Measurements from ENCODE around the gene IQCM.

IQCM gene

DNA sequence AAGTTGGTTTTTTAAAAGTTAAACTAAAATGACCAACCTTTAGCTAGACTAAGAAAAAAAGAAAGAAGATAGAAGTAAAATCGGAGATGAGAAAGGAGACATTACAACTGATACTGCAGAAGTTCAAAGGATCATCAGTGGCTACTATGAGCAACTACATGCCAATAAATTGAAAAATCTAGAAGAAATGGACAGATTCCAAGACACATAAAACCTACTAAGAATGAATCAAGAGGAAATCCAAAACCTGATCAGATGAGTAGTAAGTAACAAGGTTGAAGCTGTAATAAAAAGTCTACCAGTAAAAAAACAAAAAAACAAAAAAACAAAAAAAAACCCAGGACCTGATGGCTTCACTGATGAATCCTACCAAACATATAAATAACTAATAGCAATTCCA, 16.1 kb downstream of the IQCM start:
- no peaks in the 10 kb centered on the region for H3K9me3 ChIP-seq (ENCODE audit: low read length)
- no peaks in the 10 kb centered on the region for H3K36me3 ChIP-seq (ENCODE audit: insufficient read depth, low read length)
- no peaks in the 10 kb centered on the region for H3K27me3 ChIP-seq (ENCODE audit: control insufficient read depth in 1 of 2, insufficient read depth in 2 of 2, low read length in 2 of 2)
- H3K9ac ChIP-seq (ENCODE audit: low read length), result no peak overlapping the region
- no peak overlapping the region for H3K4me3 ChIP-seq (ENCODE audit: low read depth in 1 of 2, low read length in 2 of 2)
- no peaks in the 10 kb centered on the region for H3K4me1 ChIP-seq (ENCODE audit: insufficient read depth, low read length)
- H3K27ac ChIP-seq (ENCODE audit: low read depth, low read length), result no peak overlapping the region

DNA sequence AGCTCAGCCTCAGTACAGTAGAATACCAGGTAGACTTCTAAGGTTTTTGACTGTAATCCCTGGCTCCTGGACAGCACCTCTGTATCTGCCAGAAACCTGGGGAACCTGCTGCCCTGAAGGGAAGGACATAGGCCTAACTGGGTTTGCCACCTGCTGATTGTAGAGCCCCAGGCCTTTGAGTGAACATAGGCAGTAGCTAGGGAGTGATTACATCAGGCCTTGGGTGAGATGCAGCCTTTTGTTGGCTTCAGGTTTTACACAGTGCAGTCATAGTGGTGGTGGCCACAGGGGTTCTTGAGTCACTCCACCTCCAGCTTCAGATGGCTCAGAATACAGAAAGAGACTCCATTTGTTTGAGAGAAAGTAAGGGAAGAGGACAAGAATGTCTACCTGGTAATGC, 19.3 kb downstream of the IQCM start:
- Histone ChIP-seq H3K36me3 (ENCODE audit: insufficient read depth, low read length) (no peaks in the 10 kb centered on the region), H3K9ac (ENCODE audit: low read length) (no peak overlapping the region), H3K4me3 (ENCODE audit: low read depth in 1 of 2, low read length in 2 of 2) (no peak overlapping the region), H3K27ac (ENCODE audit: low read depth, low read length) (no peak overlapping the region), H3K9me3 (ENCODE audit: low read length) (no peaks in the 10 kb centered on the region), H3K4me1 (ENCODE audit: insufficient read depth, low read length) (no peaks in the 10 kb centered on the region), H3K27me3 (ENCODE audit: control insufficient read depth in 1 of 2, insufficient read depth in 2 of 2, low read length in 2 of 2) (no peaks in the 10 kb centered on the region)

DNA sequence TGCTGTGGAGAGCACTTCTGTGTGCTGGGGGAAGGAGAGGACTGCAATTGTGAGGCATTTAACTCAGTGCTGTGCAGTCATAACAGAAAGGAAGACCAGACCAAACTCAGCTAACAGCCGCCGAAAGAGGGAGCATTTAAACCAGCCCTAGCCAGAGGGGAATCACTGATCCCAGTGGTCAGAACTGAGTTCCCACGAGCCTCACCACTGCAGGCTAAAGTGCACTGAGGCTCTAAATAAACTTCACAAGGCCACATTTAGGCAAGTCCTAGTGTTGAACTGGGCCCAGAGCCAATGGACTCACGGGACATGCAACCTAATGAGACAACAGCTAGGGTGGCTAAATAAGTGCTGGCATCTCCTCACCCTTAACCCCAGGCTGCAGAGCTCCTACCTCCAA, 20.4 kb downstream of the IQCM start:
- Histone ChIP-seq H3K27me3 (ENCODE audit: control insufficient read depth in 1 of 2, insufficient read depth in 2 of 2, low read length in 2 of 2) (no peaks in the 10 kb centered on the region), H3K27ac (ENCODE audit: low read depth, low read length) (no peak overlapping the region), H3K4me1 (ENCODE audit: insufficient read depth, low read length) (no peaks in the 10 kb centered on the region), H3K9me3 (ENCODE audit: low read length) (no peaks in the 10 kb centered on the region), H3K9ac (ENCODE audit: low read length) (no peak overlapping the region), H3K36me3 (ENCODE audit: insufficient read depth, low read length) (no peaks in the 10 kb centered on the region), H3K4me3 (ENCODE audit: low read depth in 1 of 2, low read length in 2 of 2) (no peak overlapping the region)

DNA sequence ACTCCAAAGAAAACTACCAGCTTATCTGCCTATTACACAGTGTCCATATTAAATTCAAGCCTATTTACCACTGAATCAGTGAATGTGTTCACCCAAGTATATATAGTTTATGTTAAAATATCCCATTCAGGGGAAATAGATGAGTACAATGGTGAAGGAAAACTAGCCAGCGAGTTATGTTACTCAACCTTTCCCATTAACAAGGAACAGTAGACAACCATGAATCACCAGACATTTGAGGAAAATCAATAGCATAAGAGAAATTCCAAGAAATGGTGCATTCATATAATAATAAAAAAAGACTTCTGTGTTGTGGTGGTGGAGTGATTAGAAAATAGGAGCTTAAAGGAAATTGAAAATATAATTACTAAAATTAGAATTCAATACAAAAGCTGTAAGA, 21.3 kb downstream of the IQCM start:
- Histone ChIP-seq H3K27ac (ENCODE audit: low read depth, low read length) (no peak overlapping the region), H3K9me3 (ENCODE audit: low read length) (no peaks in the 10 kb centered on the region), H3K27me3 (ENCODE audit: control insufficient read depth in 1 of 2, insufficient read depth in 2 of 2, low read length in 2 of 2) (no peaks in the 10 kb centered on the region), H3K4me3 (ENCODE audit: low read depth in 1 of 2, low read length in 2 of 2) (no peak overlapping the region), H3K9ac (ENCODE audit: low read length) (no peak overlapping the region), H3K4me1 (ENCODE audit: insufficient read depth, low read length) (no peaks in the 10 kb centered on the region), H3K36me3 (ENCODE audit: insufficient read depth, low read length) (no peaks in the 10 kb centered on the region)

DNA sequence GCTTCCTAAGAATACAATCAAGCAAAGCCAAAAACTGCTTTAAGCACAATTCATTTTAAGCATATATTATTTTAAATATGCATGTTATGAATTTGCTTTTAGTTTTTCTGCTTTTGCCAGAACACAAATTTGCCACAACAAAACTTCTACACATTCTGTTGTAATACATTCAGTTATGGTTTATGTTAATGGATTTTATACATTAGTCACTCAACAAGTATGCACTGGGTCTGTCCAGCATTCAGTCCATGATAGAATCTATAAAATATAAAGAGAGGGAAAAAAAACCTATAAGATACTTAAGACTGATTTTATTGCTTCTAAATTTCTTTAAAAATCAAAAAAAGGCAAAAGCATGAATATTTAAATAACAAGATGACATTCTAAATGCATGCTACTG, 22.2 kb downstream of the IQCM start:
- H3K4me3 ChIP-seq (ENCODE audit: low read depth in 1 of 2, low read length in 2 of 2), result no peak overlapping the region
- H3K4me1 ChIP-seq (ENCODE audit: insufficient read depth, low read length), result no peaks in the 10 kb centered on the region
- no peaks in the 10 kb centered on the region for H3K27me3 ChIP-seq (ENCODE audit: control insufficient read depth in 1 of 2, insufficient read depth in 2 of 2, low read length in 2 of 2)
- H3K27ac ChIP-seq (ENCODE audit: low read depth, low read length), result no peak overlapping the region
- no peaks in the 10 kb centered on the region for H3K36me3 ChIP-seq (ENCODE audit: insufficient read depth, low read length)
- no peaks in the 10 kb centered on the region for H3K9me3 ChIP-seq (ENCODE audit: low read length)
- no peak overlapping the region for H3K9ac ChIP-seq (ENCODE audit: low read length)

DNA sequence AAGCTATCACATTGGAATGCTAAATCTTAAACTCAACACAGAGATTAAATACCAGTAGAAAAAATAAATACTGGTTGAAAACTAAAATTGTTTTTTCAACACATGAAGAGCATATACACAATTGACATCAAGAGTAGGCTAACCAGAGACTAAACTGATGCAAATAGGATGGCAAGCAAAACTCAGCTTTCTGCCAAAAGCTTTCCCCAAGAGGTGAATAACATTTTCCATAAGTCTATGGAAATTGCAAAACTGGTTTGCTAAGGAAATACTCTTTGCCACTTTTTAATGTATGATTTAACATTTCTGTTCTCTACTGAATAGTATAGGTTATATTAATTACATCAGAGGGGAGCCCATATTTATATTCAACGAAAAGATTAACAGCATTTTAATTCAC, 23.8 kb downstream of the IQCM start:
- Histone ChIP-seq H3K4me1 (ENCODE audit: insufficient read depth, low read length) (no peaks in the 10 kb centered on the region), H3K36me3 (ENCODE audit: insufficient read depth, low read length) (no peaks in the 10 kb centered on the region), H3K9ac (ENCODE audit: low read length) (no peak overlapping the region), H3K9me3 (ENCODE audit: low read length) (no peaks in the 10 kb centered on the region), H3K27me3 (ENCODE audit: control insufficient read depth in 1 of 2, insufficient read depth in 2 of 2, low read length in 2 of 2) (no peaks in the 10 kb centered on the region), H3K27ac (ENCODE audit: low read depth, low read length) (no peak overlapping the region), H3K4me3 (ENCODE audit: low read depth in 1 of 2, low read length in 2 of 2) (no peak overlapping the region)

DNA sequence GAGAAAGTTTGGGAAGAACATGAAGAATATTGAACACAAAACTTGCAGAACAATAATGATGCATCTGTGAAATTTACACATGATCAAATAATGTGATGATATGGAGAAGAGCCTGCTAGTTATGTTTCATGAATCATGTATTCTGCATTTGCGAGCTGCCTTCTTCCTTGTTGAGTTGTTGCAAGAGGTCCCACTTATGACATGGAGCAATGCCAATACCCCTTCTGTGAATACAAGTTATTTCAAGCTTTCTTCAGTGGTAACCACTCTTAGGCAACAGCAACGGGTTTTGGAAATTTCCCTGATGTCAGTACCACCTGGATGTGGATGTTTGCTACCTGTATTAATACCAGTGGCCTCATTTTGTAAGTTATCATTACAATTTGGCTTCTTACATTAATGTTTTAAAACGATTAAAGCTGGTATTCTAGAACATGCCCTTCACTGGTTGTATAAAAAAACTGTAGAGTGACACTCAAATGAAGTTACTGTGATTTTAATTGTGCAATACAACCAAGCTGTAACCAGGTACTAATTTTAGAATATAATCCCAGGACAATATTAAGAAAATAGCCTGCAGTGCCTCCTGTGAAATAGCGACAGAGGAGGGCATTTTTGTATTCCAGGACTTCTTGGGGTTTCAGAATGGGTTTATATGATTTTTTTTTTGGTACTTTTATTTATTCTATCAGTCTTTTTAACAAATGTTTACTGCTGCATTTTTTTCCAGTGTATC, 25.3 kb downstream of the IQCM start:
- Histone ChIP-seq H3K9me3 (ENCODE audit: low read length) (no peaks in the 10 kb centered on the region), H3K4me1 (ENCODE audit: insufficient read depth, low read length) (no peaks in the 10 kb centered on the region), H3K27ac (ENCODE audit: low read depth, low read length) (no peak overlapping the region), H3K4me3 (ENCODE audit: low read depth in 1 of 2, low read length in 2 of 2) (no peak overlapping the region), H3K36me3 (ENCODE audit: insufficient read depth, low read length) (no peaks in the 10 kb centered on the region), H3K27me3 (ENCODE audit: control insufficient read depth in 1 of 2, insufficient read depth in 2 of 2, low read length in 2 of 2) (no peaks in the 10 kb centered on the region), H3K9ac (ENCODE audit: low read length) (no peak overlapping the region)

DNA sequence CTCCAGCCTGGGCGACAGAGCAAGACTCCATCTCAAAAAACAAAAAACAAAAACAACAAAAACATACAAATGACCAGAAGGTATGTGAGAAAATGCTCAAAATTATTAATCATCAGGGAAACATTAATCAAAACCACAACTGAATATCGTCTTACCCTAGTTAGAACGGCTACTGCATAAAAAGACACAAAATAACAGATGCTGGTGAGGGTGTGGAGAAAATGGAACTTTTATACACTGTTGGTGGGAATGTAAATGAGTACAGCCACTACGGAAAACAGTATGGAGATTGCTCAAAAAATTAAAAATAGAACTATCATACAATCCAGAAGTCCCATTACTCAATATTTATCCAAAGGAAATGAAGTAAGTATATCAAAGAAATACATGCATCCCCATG, 27.3 kb downstream of the IQCM start:
- H3K36me3 ChIP-seq (ENCODE audit: insufficient read depth, low read length), result no peaks in the 10 kb centered on the region
- no peak overlapping the region for H3K4me3 ChIP-seq (ENCODE audit: low read depth in 1 of 2, low read length in 2 of 2)
- no peaks in the 10 kb centered on the region for H3K4me1 ChIP-seq (ENCODE audit: insufficient read depth, low read length)
- H3K9me3 ChIP-seq (ENCODE audit: low read length), result no peaks in the 10 kb centered on the region
- no peak overlapping the region for H3K27ac ChIP-seq (ENCODE audit: low read depth, low read length)
- no peak overlapping the region for H3K9ac ChIP-seq (ENCODE audit: low read length)
- H3K27me3 ChIP-seq (ENCODE audit: control insufficient read depth in 1 of 2, insufficient read depth in 2 of 2, low read length in 2 of 2), result no peaks in the 10 kb centered on the region

DNA sequence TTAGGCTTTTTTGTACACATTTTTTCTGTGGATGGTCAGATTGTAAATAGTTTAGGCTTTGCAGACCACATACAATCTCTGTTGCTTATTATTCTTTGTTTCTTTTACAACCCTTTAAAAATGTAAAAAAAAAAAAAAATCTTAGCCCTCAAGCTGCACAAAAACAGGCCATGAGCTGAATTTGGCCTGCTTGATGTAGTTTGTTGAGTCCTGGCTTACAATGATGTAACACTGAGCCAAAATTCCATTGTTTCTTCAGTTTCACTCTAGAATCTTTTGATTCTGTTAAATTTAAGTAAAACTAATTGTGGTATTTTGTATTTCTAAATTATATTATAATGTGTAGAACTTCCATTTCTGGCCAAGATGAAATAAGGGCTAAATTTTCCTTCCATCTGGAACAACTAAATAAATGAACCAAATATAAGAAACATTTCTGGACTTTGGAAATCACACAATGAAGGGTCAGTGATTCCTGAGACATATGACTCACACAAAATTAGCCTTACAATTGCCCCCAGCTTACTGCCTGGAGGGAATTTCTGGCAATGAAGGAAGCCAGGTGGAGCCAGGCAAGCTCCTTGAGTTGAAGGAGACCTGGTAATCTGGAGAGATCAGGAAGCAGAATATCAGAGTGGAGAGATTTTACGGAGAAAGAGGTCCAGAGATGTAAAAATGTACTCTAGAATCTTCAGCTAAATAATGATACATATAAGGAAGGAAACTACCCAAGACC, 29.8 kb downstream of the IQCM start:
- Histone ChIP-seq H3K36me3 (ENCODE audit: insufficient read depth, low read length) (no peaks in the 10 kb centered on the region), H3K9ac (ENCODE audit: low read length) (no peak overlapping the region), H3K27ac (ENCODE audit: low read depth, low read length) (no peak overlapping the region), H3K4me3 (ENCODE audit: low read depth in 1 of 2, low read length in 2 of 2) (no peak overlapping the region), H3K4me1 (ENCODE audit: insufficient read depth, low read length) (no peaks in the 10 kb centered on the region), H3K27me3 (ENCODE audit: control insufficient read depth in 1 of 2, insufficient read depth in 2 of 2, low read length in 2 of 2) (no peaks in the 10 kb centered on the region), H3K9me3 (ENCODE audit: low read length) (no peaks in the 10 kb centered on the region)

DNA sequence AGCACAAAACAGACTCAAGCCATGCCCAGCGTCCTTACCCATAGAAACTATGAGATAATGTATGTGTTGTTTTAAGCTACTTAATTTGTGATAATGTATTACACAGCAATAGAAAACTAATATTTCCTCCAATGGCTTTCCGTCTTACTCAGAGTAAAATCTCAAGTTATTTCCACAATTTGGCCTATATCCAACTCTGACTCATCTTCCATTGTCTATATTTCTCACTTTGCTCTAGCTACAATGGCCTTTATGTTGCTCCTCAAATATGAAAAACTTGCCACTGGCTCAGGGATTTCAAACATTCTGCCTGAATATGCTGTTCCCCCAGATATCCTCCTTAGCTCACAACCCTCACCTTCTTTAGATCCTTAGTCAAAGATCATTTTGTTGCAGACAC, 31.6 kb downstream of the IQCM start:
- Histone ChIP-seq H3K27ac (ENCODE audit: low read depth, low read length) (no peak overlapping the region), H3K9ac (ENCODE audit: low read length) (no peak overlapping the region), H3K27me3 (ENCODE audit: control insufficient read depth in 1 of 2, insufficient read depth in 2 of 2, low read length in 2 of 2) (no peaks in the 10 kb centered on the region), H3K9me3 (ENCODE audit: low read length) (no peaks in the 10 kb centered on the region), H3K4me1 (ENCODE audit: insufficient read depth, low read length) (no peaks in the 10 kb centered on the region), H3K36me3 (ENCODE audit: insufficient read depth, low read length) (no peaks in the 10 kb centered on the region), H3K4me3 (ENCODE audit: low read depth in 1 of 2, low read length in 2 of 2) (no peak overlapping the region)

DNA sequence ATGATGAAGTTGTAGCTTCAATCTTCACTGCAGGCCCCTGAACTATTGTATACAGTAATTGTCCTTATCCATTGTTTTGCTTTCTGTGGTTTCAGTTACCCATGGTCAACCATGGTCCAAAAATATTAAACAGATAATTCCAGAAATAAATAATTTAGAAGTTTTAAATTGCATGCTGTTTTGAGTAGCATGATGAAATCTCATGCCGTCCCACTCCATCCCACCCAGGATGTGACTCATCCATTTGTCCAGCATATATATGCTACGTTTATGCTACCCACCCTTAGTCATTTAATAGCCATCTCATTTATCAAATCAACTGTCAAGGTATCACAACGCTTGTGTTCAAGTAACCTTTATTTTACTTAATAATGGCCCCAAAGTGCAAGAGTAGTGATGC, 34.5 kb downstream of the IQCM start:
- Histone ChIP-seq H3K9me3 (ENCODE audit: low read length) (no peaks in the 10 kb centered on the region), H3K9ac (ENCODE audit: low read length) (no peak overlapping the region), H3K27me3 (ENCODE audit: control insufficient read depth in 1 of 2, insufficient read depth in 2 of 2, low read length in 2 of 2) (no peaks in the 10 kb centered on the region), H3K4me3 (ENCODE audit: low read depth in 1 of 2, low read length in 2 of 2) (no peak overlapping the region), H3K36me3 (ENCODE audit: insufficient read depth, low read length) (no peaks in the 10 kb centered on the region), H3K4me1 (ENCODE audit: insufficient read depth, low read length) (no peaks in the 10 kb centered on the region), H3K27ac (ENCODE audit: low read depth, low read length) (no peak overlapping the region)

DNA sequence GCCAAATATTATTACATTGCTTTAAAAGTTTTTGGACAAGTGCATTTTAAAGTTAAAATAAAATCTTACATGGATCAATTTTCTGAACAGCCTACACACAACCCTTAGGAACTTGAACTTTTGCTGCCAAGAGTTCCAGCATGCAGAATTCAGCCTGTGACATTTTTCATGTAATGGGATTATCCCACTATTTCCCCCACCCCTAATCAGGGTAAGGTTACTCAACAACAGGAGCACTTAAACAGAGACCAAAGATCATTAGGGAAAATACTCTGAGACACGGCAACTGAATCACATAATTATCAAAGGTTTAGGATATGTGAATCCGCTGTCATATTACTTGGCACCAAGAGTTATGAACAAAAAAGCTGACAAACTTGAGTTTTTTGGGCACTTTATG, 47.2 kb downstream of the IQCM start:
- Histone ChIP-seq H3K27ac (ENCODE audit: low read depth, low read length) (no peak overlapping the region), H3K27me3 (ENCODE audit: control insufficient read depth in 1 of 2, insufficient read depth in 2 of 2, low read length in 2 of 2) (no peaks in the 10 kb centered on the region), H3K4me1 (ENCODE audit: insufficient read depth, low read length) (no peaks in the 10 kb centered on the region), H3K36me3 (ENCODE audit: insufficient read depth, low read length) (no peaks in the 10 kb centered on the region), H3K4me3 (ENCODE audit: low read depth in 1 of 2, low read length in 2 of 2) (no peak overlapping the region), H3K9me3 (ENCODE audit: low read length) (no peaks in the 10 kb centered on the region), H3K9ac (ENCODE audit: low read length) (no peak overlapping the region)

Measured in muscle layer of colon (tissue), 2 donors.